Kidney tubule cell (primary cell): Measurements from ENCODE around the gene SLC35F3.
A peak's percentile ranks its signal among the peaks of the same experiment; 100 is the strongest.
"Not testable (repeated sequence)": the region's sequence is repeated elsewhere in the genome, so short reads cannot be mapped to it uniquely, and the experiment has no call there.

Source experiments
- DNase-seq: peaks from one replicate; pipeline ENCODE4 v3.0.0-alpha.2; 2018; ENCODE audit warnings: low spot score

Gene SLC35F3

DNA sequence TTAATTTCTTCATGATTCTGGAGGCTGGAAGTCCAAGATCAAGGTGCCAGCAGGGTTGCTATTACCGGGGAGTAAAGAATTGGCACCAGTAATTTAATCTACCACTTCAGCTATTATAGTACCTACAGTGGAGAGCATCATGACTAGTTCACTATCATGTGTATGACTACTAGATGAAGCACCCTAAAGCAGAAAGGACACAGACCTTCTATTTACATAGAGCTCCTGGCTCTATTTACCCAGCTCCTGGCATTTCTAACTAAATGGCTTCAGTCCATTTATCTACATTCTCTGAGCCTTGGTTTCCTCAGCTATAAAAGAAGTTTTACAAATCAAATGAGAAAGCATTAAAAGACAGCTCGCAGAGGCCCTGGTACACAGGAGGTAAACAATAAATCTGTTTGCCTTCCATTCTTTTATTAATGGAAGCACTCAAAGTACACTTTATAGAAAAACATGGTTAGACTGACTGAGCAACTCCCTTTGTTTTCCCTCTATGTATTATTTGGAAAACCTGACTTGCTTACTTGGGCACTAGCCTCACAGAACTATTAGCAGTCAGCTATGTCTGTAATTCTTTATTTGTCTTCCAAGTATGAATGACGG is 203.0 kb downstream of the SLC35F3 start:
- DNase-seq = no peak

DNA sequence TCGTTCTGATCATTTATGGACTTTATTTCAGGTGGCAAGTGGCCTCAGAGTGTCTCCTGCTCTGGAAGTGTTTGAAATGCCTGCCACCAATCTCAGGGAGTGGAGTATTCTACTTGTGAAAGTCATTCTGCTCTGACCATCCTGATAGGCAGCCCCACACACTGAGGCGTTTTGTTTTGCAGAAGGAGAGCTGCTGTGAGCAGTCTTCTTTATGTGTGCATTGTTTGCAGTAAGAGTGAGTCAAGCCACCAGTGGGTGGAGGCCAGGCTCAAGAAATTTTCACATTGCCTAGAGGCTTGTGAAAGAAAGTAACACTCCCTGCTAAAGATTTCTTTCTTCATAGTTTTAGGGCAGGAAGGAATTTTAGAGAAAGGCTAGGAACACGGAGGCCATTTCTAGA is 204.4 kb downstream of the SLC35F3 start:
- DNase-seq = peak; percentile 15

DNA sequence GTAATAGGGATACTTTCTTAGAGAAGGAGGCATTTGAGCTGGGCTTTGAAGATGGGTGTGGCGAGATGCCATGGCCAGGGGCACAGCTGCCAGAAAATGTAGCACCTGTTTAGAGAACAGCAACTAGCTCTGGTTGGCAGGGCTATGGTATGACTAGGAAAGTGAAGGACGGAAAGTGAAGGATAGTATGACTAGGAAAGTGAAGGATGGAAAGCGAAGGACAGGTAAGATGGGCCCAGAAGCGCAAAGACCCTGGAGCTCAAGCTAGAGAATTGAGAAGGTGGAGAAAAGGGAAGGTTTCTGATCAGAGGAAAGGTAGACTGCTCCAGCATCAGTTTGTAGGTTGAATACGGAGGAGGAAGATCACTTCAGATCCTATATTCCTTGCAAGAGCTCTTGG is 205.4 kb downstream of the SLC35F3 start:
- no peak for DNase-seq

DNA sequence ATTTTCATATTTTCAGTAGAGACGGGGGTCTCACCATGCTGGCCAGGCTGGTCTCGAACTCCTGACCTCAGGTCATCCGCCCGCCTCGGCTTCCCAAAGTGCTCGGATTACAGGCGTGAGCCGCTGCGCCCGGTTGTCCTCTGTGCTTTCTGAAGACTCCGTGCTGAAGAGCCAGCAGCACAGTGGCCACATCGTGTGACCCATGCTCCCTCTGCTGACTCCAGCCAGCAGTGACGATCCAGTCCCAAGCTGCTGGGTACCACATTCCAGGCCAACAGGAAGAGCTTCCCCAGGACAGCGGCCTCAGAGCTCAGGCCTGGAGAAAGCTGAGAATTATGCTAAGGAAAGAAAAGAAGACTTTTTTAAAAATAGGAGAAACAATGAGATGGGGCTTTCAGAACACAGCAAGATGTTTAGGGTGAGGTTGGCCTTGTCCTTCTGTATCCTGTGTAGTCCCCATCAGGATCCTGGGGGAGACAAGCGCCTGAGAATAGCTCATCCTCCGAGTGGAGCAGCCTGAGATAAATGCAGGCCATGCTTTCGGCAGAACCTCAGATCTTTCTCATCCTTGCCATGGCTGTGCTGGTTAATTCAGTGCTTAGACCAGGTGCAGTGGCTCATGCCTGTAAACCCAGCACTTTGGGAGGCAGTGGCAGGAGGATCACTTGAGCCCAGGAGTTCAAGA is 207.1 kb downstream of the SLC35F3 start:
- peak; percentile 78 for DNase-seq

DNA sequence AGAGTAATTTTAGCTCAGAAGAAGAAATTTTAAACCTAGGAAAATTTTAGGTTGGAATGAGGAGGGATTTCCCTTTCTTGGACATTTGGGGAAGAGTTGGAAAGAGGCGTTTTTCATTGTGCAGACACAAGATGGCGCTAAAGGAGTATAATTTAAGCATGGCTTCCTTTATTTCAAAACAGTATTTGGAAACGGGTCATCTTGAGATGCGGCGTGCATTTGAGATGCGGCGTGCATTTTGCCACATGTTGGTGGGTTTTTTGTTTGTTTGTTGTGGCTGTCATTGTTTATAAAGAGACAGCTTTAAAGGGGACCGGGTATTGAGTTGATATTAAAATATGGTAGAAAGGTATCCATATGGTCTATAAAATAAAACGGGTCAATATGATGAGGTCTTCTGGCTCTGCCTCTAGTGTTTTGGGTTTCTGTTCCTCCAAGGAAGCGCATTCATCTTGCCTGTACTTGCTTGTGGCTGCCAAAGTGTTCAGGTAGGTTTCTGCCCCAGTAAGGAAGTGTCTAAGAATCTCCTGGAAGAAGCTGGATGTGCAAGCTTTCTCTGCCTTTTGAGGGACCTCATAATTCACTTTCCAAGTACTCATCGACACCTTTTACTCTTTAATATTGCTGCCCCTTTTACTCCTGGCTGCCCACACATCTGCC is 210.3 kb downstream of the SLC35F3 start:
- DNase-seq = peak; percentile 64

- DNase-seq = no peak
These were observed 214.4 kb downstream of the SLC35F3 start for GRCh38 chr1:234118911-234119310.

DNA sequence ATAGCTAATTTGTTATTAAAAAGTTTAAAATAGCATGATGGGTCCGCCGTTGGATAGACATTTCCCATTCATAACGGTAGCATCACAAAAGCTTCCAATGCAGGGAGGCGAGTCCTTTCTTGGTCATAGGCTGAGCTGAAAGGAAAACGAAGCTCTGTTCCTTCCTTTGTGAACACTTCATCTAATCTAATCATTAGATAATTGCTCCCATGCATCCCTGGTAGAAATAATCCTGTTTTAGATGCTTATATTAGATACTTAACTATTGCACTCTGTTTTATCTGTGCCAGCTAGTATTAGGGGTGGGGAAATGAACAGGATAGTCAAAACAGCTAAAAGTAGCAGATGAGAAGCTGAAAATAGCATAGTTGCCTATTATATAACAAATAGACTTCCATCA is 215.0 kb downstream of the SLC35F3 start:
- no peak for DNase-seq

- DNase-seq = no peak
These were observed 216.0 kb downstream of the SLC35F3 start for GRCh38 chr1:234120327-234120944.

GRCh38 chr1:234121659-234122058 is 217.2 kb downstream of the SLC35F3 start:
- not testable (repeated sequence) for DNase-seq

- DNase-seq = not testable (repeated sequence)
These were observed 218.1 kb downstream of the SLC35F3 start for GRCh38 chr1:234122571-234122970.

GRCh38 chr1:234123867-234124266 is 219.4 kb downstream of the SLC35F3 start:
- DNase-seq = peak; percentile 86

- DNase-seq = peak; percentile 57
These were observed 220.8 kb downstream of the SLC35F3 start for GRCh38 chr1:234125283-234125682.

- DNase-seq = no peak
These were observed 221.2 kb downstream of the SLC35F3 start for GRCh38 chr1:234125714-234126113.

DNA sequence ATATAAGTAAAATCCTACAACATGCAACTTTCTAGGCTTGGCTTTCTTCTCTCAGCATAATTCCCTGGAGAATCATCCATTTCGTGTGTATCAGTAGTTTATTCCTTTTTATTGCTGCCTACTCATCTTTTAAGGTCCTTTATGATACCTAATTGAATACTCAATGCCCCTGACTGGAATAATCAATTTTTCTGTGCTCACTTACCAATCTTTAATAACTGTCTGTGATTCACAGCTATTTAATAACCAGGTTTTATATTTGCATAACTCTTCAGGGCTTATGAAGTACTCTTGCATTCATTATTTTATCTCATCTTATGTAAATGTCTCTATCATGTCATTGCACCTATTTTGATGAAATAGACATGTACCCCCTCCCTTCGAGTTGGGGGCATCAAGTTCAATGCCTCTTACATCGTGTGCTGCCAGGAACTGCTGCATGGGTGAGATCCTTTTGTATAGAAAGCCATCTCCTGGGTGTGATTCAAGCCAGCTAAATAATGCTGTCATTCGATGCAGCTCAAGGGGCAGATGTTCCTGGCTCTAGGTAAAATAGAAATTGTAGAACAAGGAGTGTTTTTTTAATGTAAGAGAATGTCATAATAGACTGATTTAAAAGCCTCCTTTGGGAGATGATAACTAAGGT is 222.7 kb downstream of the SLC35F3 start:
- no peak for DNase-seq

DNA sequence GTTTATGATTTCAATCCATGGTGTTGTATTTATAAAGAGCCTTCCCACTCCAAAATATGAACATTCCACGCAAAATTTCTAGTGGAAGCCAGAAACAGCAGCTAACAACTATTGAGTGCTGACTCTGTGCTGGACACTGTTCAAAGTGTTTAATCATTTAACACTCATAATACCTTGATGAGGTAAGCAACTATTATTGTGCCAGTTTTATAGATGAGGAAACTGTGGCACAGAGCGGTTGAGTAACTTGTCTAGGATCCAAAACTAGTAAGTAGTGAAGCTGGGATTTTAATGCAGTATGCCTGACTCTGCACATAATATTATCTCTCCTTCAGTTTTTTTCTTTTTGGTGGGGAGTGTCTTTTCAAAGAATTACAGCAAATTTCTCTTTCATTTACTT is 228.3 kb downstream of the SLC35F3 start:
- peak; percentile 65 for DNase-seq

DNA sequence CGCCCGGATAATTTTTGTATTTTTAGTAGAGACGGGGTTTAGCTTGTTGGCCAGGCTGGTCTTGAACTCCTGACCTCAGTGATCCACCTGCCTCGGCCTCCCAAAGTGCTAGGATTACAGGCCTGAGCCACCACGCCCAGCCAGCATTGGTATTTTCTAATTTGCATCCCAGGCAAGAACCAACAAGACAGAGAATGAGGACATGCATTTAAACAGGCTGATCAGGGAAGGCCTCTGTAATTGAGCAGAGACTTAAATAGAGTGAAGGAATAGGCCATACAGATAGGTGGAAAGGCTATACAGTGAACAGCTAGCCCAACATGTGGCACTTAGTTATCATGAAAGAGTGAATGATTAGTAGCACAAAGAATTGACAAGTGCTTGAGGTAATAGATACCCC is 230.4 kb downstream of the SLC35F3 start:
- no peak for DNase-seq

DNA sequence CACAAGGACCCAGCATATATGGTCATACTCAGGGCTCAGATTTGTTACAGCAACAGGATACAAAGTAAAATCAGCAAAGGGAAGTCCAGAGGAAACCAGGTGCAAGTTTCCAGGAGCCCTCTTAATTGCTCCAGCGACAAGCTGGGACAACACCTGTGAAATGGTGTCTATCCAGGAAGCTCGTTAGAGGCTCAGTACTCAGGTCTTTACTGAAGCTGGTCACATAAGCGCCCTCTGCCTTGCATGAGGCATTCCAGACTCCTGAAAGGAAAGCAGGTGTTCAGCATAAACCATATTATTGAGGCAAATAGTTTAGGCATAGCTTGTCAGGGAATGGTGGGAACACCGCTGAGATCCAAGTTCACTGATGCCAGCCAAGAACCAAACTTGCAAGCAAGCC is 231.0 kb downstream of the SLC35F3 start:
- no peak for DNase-seq

DNA sequence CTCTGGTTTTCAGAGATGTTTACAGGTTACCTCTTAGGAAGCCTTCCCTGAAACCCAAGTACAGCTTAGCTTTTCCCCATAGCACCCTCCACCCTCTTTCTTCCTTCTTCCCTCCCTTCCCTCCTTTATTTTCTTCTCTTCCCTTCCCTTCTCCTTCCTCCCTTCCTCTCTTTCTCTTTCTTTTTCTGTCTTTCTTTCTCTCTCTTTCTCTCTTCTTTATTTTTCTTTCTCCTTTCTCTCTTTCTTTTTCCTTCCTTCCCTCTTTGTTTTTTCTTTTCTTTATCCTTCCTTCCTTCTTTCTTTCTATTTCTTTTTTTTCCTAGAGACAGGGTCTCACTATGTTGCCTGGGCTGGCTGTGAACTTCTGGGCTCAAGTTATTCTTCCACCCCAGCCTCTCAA is 231.6 kb downstream of the SLC35F3 start:
- no peak for DNase-seq

- DNase-seq = peak; percentile 94
These were observed 235.5 kb downstream of the SLC35F3 start for GRCh38 chr1:234139966-234140365.

DNA sequence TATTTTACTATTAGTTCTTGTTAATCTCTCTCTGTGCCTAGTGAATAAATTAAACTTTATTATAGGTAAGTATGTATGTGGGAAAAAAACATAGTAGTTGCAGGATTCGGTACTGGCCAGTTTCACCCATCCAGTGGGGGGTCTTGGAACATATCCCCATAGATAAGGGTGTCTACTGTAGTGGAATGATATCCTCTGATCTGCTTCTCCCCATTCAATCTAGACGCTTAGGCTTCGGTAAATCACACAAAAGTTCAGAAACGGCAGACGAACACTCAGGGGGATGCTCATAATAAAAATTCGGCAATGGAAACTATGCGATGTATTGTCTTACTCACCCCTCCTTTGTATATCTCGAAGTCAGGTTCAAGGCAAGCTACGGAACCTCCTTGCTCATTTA is 235.9 kb downstream of the SLC35F3 start:
- DNase-seq = no peak

- no peak for DNase-seq
These were observed 236.5 kb downstream of the SLC35F3 start for GRCh38 chr1:234141006-234141405.

DNA sequence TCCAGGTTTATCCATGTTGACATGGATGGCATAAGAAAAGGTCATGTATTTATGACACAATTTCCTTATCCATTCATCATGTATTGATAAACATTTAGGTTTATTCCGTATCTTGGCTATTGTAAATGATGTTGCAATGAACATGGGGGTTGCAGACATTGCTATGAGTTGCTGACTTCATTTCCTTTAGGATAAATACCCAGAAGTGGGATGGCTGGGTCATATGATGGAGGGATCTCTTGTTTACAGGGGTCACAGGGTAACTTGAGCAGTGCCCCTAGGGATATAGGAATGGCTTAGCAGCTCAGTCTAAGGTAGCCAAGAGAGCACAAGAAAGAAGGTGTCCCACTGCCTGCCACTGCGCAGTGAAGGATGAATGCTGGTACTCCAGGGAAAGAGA is 239.2 kb downstream of the SLC35F3 start:
- DNase-seq = no peak

DNA sequence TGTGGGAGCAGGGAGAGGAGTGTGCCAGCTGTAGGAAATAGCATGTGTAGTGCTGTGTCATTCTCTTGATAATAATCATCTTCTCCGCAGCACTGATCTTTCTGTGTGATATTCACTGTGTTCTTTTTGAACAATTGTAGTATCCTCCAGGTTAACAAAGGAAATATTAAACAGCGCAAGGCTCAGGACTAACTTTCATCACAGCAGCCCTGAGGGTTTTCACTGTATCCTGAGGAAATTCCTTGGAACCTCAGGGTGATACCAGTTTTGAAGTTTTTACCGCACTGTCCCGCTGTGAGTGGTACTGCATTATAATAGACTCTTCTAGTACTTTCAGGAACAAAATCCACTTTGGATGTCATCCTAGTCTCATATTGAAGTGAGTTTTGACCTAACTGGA is 240.4 kb downstream of the SLC35F3 start:
- DNase-seq = no peak
